ENCODE data around the gene SGCA. TPM values are rescaled to one million over a fixed set of nuclear protein-coding genes. Genes with fewer than 3 reads are reported as not detected.

Gene SGCA
- 1 to 10 TPM in 1 of 2 donors, under 1 TPM in 1; 0.31 to 4.7 TPM for total RNA-seq
- long read RNA-seq, result 0 reads

- intact Hi-C loops (cut with DNase I, micrococcal nuclease), result no loop called here
- ATAC-seq (no peak), DNase-seq (no peak)
Observed at GRCh38 chr17:50165867-50166517, at the start of gene SGCA. Gene SGCA (plus strand): TSS chr17:50166005. CDS start chr17:50166041, 36 bp downstream.

GRCh38 chr17:50117202-50118051, 48.4 kb upstream of the SGCA start:
- peak in 1 of 2 donors; percentile 73 for DNase-seq
- intact Hi-C loops (cut with DNase I, micrococcal nuclease), result loop anchor here in 1 of 2 donors (10.0 kb wide), 1 partner anchor 57 kb away; no protein-coding TSS in a partner anchor
- peak; percentile 74 for ATAC-seq

- DNase-seq (no peak), ATAC-seq (no peak)
- intact Hi-C loops (cut with DNase I, micrococcal nuclease), result loop anchor here in 1 of 2 donors (10.0 kb wide), 1 partner anchor 57 kb away; no protein-coding TSS in a partner anchor
Observed at GRCh38 chr17:50118076-50118827, 47.6 kb upstream of the SGCA start.

GRCh38 chr17:50118828-50119218, 47.0 kb upstream of the SGCA start:
- ATAC-seq (no peak), DNase-seq (no peak)
- intact Hi-C loops (cut with DNase I, micrococcal nuclease), result loop anchor here in 1 of 2 donors (10.0 kb wide), 1 partner anchor 56 kb away; no protein-coding TSS in a partner anchor

GRCh38 chr17:50120475-50121253, 45.1 kb upstream of the SGCA start:
- ATAC-seq, result no peak

GRCh38 chr17:50122945-50123344, 42.9 kb upstream of the SGCA start:
- ATAC-seq (no peak), DNase-seq (no peak)

More at GRCh38 chr17:50120475-50121253, 45.1 kb upstream of the SGCA start:
- intact Hi-C loops (cut with DNase I, micrococcal nuclease), result no loop called here
- no peak for DNase-seq

GRCh38 chr17:50123649-50124349, 42.0 kb upstream of the SGCA start:
- ATAC-seq (peak; percentile 43), DNase-seq (no peak)
- intact Hi-C loops (cut with DNase I, micrococcal nuclease), result no loop called here

More at GRCh38 chr17:50122945-50123344, 42.9 kb upstream of the SGCA start:
- intact Hi-C loops (cut with DNase I, micrococcal nuclease), result no loop called here

GRCh38 chr17:50125420-50125997, 40.3 kb upstream of the SGCA start:
- intact Hi-C loops (cut with DNase I, micrococcal nuclease), result no loop called here
- no peak for DNase-seq
- ATAC-seq, result no peak

GRCh38 chr17:50127697-50128361, 38.0 kb upstream of the SGCA start:
- DNase-seq (no peak), ATAC-seq (no peak)
- intact Hi-C loops (cut with DNase I, micrococcal nuclease), result no loop called here

GRCh38 chr17:50128441-50129352, 37.1 kb upstream of the SGCA start:
- ATAC-seq, result peak; percentile 50

GRCh38 chr17:50129353-50129727, 36.5 kb upstream of the SGCA start:
- ATAC-seq (no peak), DNase-seq (no peak)
- intact Hi-C loops (cut with DNase I, micrococcal nuclease), result no loop called here

More at GRCh38 chr17:50128441-50129352, 37.1 kb upstream of the SGCA start:
- DNase-seq, result no peak
- intact Hi-C loops (cut with DNase I, micrococcal nuclease), result no loop called here

- peak; percentile 39 for ATAC-seq
- DNase-seq, result peak in 1 of 2 donors; percentile 42
- intact Hi-C loops (cut with DNase I, micrococcal nuclease), result no loop called here
Observed at GRCh38 chr17:50129728-50130558, 35.9 kb upstream of the SGCA start, which contains the start of gene SAMD14. Gene SAMD14 (minus strand): TSS chr17:50130160. CDS start chr17:50124959, 5,201 bp downstream.

- DNase-seq (no peak), ATAC-seq (no peak)
- intact Hi-C loops (cut with DNase I, micrococcal nuclease), result no loop called here
Observed at GRCh38 chr17:50130559-50131305, 35.1 kb upstream of the SGCA start.

- DNase-seq (no peak), ATAC-seq (no peak)
- intact Hi-C loops (cut with DNase I, micrococcal nuclease), result no loop called here
Observed at GRCh38 chr17:50132104-50132794, 33.6 kb upstream of the SGCA start.

All from left colon (tissue), 2 donors.